Mesodermal cell (in vitro differentiated cells): ENCODE data around the gene HMX1.

Experiments
- H3K27ac ChIP-seq: 2 replicates; pipeline ENCODE4 v1.7.0; 2013; ENCODE audit warnings: mild to moderate bottlenecking, low read depth, low read length, moderate library complexity; ENCODE audit not compliant: severe bottlenecking
- H3K36me3 ChIP-seq: 2 replicates; pipeline ENCODE4 v1.7.1; 2013; ENCODE audit warnings: mild to moderate bottlenecking, low read length, moderate library complexity; ENCODE audit not compliant: control insufficient read depth, insufficient read depth
- H3K4me1 ChIP-seq: one replicate; pipeline ENCODE4 v1.7.1; 2013; ENCODE audit warnings: mild to moderate bottlenecking, low read length; ENCODE audit not compliant: insufficient read depth, control insufficient read depth, poor library complexity, severe bottlenecking
- H3K4me3 ChIP-seq: 2 replicates; pipeline ENCODE4 v1.7.0; 2013; ENCODE audit warnings: low read length, control low read depth, mild to moderate bottlenecking; ENCODE audit not compliant: insufficient read depth, poor library complexity, severe bottlenecking; ENCODE audit errors: extremely low read depth
- H3K9me3 ChIP-seq: 2 replicates; pipeline ENCODE4 v1.7.1; 2013; ENCODE audit warnings: mild to moderate bottlenecking, low read length, moderate library complexity; ENCODE audit not compliant: control insufficient read depth
- WGBS, 2 experiments: methylation state at CpG; one replicate each; pipeline ENCODE4 v1.1.5; 2013; ENCODE audit warnings: missing lambda C conversion rate in 2 of 2; ENCODE audit not compliant: insufficient coverage in 2 of 2; 5-methylcytosine and 5-hydroxymethylcytosine counted together

Gene HMX1

DNA sequence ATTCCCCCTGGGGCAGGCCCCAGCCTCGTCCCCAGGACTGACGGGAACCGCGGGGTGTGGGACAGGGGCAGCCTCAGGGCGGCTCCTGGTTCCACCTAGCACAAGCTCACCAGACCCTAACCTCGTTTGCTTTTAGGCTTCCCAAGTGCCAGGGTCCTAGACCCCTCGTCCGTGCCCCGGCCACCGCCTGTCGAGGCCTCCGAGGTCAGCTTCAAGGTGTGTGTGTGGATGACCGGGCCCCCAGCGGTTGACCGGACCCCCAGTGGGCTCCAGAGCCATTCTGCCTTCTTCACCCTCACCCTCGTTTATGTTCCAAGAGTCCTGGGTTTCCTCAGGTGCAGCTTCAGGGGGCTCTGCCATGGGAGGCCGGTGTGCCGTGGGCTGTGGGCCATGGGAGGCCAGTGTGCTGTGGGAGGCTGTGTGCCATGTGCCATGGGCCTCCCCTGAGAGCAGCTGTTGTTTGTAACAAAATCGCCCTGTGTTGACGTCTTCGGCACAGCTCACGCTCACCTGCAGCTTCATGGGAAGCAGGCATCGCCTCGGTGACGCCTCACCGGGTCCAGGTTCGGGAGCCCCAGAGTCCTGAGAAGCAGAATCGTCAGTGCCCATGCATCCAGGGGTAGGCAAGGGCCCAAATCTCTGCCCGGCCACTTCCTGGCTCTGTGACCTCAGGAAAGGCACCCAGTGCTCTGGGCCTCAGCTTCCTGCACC, 43.0 kb upstream of the HMX1 start:
- no peaks in the 10 kb centered on the region for H3K36me3 ChIP-seq
- H3K27ac ChIP-seq: no peak overlapping the region
- H3K4me3 ChIP-seq: no peak overlapping the region
- 87 to 93% methylated on average over 19 to 21 of the region's 29 CpGs for WGBS, 2 experiments
- no peaks in the 10 kb centered on the region for H3K9me3 ChIP-seq
- no peaks in the 10 kb centered on the region for H3K4me1 ChIP-seq

DNA sequence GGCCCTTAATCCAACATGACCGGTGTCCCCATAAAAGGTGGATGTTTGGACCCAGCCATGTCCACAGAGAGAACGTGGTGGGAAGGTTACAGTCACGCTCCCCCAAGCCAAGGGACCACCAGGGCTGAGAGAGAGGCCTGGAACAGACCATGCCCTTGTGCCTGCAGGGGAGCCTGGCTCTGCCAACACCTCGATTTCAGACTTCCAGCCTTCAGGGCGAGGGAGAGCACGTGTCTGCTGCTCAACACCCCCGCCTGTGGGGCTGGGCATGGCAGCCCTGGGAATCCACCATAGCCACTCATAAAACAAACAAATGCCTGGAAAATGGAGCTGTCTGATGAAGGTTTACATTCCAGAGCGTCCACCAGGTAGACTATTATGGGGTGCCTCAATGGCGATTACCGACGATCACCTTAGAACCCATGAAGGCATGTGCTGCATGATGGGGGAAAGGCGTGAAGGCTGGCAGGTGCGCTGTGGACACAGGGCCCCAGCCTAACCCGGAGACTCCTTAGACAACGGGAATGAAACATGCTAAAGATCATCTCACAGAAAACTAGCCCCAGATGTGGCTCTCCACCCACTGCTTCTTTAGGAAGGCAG, 42.3 kb upstream of the HMX1 start:
- Histone ChIP-seq H3K4me1 (peaks cover 3% of the 10 kb centered on the region), H3K9me3 (no peaks in the 10 kb centered on the region), H3K36me3 (no peaks in the 10 kb centered on the region), H3K4me3 (no peak overlapping the region), H3K27ac (no peak overlapping the region)
- WGBS, 2 experiments: 78 to 87% methylated on average over 10 to 14 of the region's 15 CpGs

DNA sequence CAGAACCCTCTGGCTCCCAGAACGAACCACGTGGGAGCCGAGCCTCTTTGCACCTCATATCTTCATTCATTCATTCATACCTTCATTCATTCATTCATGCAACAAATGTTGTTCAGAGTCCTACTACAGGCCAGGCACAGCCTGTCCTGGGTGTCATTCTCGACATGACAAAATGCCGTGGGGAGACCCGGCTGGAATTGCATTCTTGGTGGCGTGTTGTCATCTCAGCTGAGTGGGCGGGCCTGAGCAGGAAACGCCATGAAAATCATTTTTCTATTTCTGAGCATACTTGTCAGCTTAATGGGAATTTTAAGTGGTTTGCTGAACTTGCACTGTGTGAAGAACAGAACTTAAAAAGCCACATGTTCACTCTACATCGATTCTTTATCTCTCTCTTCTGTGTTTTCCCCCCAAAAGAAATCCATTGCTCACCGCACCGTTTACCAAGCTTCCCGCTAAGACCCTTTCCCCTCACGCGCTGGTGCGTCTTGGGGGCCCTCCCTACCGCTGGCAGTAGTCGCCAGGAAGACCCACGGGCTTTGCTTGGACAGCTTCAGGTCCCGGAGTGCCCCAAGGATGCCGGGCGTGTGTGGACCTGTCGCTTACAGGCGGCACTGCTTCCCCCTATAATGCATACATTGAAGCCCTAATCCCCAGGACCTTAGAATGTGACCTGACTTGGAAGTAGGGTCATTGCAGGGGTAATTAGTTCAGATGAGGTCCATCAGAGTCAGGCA, 41.6 kb upstream of the HMX1 start:
- Histone ChIP-seq H3K4me1 (peaks cover 3% of the 10 kb centered on the region), H3K4me3 (no peak overlapping the region), H3K9me3 (no peaks in the 10 kb centered on the region), H3K36me3 (no peaks in the 10 kb centered on the region), H3K27ac (no peak overlapping the region)
- WGBS, 2 experiments: 80 to 86% methylated on average over 19 to 20 of the region's 24 CpGs

DNA sequence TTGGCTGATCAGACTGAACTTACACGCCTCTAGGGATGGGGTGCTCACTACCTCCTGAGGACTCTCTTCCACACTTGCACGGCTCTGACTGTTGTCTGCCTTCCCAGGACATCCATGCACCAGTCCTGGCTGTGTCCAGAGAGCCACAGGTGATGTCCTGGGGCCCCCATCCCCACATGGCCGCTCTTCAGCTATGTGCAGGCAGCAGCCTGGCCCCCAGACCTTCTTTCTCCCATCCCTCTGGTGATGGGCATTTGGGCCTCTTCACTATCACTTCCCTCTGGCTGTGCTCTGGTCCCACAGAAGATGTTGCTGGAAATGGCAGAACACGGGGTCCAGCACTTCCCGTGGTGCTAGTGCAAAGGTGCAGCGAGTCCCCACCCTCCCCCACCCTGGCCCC, 40.9 kb upstream of the HMX1 start:
- peaks cover 3% of the 10 kb centered on the region for H3K4me1 ChIP-seq
- H3K27ac ChIP-seq: no peak overlapping the region
- H3K4me3 ChIP-seq: no peak overlapping the region
- H3K36me3 ChIP-seq: no peaks in the 10 kb centered on the region
- H3K9me3 ChIP-seq: no peaks in the 10 kb centered on the region
- 77 to 81% methylated on average over 2 to 3 of the region's 6 CpGs for WGBS, 2 experiments

DNA sequence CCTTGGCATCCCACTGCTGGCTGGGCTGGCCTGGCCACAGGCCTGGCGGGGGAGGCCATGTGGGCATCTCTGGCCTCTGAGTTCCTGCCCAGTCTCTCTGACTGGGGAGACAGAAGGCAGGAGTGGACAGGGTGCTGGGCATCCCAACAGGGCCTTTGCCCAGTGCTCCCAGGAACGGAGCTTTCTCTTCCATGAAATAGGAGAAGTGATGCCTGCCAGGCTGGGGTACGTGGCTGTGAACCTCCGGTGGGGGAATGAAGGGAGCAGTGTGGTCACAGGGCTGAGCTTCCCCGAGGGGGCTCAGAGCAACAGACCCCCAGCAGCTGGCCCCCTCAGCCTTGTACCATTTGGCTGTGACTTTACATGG, 40.4 kb upstream of the HMX1 start:
- Histone ChIP-seq H3K4me3 (no peak overlapping the region), H3K27ac (no peak overlapping the region), H3K36me3 (no peaks in the 10 kb centered on the region), H3K4me1 (peaks cover 3% of the 10 kb centered on the region), H3K9me3 (no peaks in the 10 kb centered on the region)
- WGBS, 2 experiments: 87 to 90% methylated on average over 4 to 5 of the region's 5 CpGs

DNA sequence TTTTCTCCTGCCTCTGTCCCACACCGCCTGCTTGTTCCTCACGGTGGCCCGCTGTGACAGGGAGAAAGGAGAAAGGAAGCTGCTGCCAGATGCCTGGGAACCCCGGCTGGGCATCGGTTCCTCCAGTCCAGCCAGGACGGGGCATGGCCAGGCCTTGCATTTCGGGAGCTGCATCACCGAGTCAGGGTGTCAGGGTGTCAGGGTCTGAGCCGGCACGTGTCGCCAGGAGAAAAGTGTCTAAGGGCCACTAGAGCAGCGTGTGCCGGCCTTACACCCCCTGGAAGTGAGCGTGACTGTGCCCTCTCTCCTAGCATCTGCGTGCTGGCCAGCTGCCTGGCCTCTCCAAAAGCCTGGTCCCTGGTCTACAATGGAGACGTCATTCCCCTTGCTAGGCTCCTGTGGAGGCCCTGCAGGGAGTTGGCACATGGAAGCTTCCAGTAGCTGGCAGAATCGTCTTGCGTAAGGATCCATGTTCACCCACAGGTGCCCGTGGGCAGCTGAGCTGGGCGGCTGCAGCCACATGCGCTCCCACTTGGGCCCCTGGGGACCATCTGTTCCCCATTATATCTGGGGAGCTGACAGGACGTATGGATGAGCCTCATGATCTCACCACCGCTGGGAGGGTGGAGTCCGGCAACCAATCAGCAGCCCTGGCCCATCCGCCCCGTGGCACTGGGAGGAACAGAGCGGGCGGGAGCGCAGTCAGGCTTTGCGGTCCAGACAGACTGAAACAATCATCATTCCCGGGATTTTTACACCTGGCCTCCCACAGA, 39.9 kb upstream of the HMX1 start:
- WGBS, 2 experiments: 89 to 90% methylated on average over 29 to 31 of the region's 31 CpGs
- no peaks in the 10 kb centered on the region for H3K9me3 ChIP-seq
- H3K36me3 ChIP-seq: no peaks in the 10 kb centered on the region
- no peak overlapping the region for H3K27ac ChIP-seq
- no peak overlapping the region for H3K4me3 ChIP-seq
- H3K4me1 ChIP-seq: peaks cover 3% of the 10 kb centered on the region

DNA sequence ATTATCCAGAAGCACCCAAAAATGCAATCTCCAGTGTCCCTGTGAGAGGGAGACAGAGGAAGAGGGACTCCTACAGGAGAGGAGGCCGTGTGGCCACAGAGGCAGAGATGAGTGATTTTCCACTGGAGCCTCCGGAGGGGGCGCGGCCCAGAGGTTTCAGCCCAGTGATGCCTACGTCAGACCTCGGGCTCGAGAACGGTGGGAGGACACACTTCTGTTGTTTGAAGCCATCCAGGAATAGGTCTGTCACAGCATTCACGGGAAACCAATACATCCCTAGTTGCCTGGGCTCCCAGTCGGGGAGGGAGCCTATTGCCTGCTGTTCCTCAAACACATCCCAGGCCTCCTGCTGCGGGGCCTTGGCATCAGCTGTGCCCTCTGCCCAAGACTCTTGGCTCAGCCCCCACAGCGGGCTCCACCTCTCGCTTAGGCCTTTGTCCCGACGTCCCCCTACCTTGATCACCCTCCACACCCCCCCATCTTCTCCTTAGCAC, 39.2 kb upstream of the HMX1 start:
- Histone ChIP-seq H3K9me3 (no peaks in the 10 kb centered on the region), H3K27ac (no peak overlapping the region), H3K36me3 (no peaks in the 10 kb centered on the region), H3K4me3 (no peak overlapping the region), H3K4me1 (peaks cover 3% of the 10 kb centered on the region)
- WGBS, 2 experiments: 78 to 79% methylated on average over 13 to 15 of the region's 15 CpGs

DNA sequence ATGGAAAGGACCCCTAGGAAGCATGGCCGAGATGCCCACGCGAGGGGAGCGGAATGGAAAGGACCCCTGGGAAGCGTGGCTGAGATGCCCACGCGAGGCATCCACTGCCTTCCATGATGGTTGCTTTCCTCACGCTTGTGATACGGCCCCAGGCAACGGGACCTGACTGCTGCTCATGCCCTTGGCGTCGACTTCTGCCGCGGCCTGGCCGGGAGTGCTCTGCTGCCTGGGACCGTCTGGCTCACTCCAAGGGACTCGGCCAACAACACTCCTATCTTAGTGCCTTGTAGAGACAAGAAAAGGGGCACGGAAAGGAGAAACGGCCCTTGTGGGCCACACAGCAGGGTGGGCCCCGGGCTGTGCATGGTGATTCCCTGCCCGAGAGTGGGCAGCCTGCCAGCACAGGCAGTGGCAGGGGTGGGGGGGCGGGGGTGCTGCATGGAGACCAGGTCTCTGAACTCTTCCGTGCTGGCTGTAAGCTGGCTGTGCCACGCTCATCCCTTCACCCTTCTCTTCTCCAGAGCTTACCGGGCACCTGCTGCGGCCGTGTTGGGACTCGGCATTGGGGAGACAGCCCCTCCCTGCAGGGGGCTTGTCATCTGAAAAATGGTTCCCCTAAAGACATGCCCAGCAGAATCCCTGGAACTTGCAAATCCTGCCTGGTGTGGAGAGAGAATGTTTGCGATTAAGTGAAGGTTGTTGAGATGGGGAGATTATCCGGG, 38.6 kb upstream of the HMX1 start:
- 82 to 87% methylated on average over 24 to 26 of the region's 30 CpGs for WGBS, 2 experiments
- Histone ChIP-seq H3K4me3 (no peak overlapping the region), H3K27ac (no peak overlapping the region), H3K9me3 (no peaks in the 10 kb centered on the region), H3K36me3 (no peaks in the 10 kb centered on the region), H3K4me1 (peaks cover 3% of the 10 kb centered on the region)

DNA sequence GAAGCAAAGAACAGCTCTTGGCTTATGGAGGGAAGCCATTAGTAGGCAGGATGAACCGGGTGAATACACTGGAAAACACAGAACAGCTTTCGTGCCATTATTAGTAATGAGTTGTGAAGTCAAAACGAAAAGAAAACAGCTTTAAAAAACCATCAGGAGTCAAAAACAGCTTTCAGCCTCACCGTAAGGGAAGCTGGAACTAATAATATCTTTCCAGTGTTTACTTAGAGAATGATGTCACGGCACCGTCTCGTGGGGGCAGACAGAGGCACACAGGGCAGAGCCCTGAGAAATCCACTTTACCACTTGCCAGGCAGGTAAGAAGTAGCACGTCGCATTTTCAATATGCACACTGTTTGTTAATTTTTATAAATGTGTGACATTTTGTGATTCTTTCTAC, 37.9 kb upstream of the HMX1 start:
- WGBS, 2 experiments: 83 to 85% methylated on average over 4 to 5 of the region's 9 CpGs
- H3K27ac ChIP-seq: no peak overlapping the region

More for the DNA sequence above, 37.9 kb upstream of the HMX1 start:
- Histone ChIP-seq H3K4me1 (peaks cover 3% of the 10 kb centered on the region), H3K9me3 (no peaks in the 10 kb centered on the region), H3K4me3 (no peak overlapping the region), H3K36me3 (no peaks in the 10 kb centered on the region)
